ENCODE measurements around the gene DGKI. TPM values are rescaled to one million over a fixed set of nuclear protein-coding genes. Genes with fewer than 3 reads are reported as not detected.

The DGKI gene
- total RNA-seq, 3 donors from 2014 or later (not counting 1 experiment from before 2014, with no cell fraction given), result 0.53 TPM; not detected in 2

DNA sequence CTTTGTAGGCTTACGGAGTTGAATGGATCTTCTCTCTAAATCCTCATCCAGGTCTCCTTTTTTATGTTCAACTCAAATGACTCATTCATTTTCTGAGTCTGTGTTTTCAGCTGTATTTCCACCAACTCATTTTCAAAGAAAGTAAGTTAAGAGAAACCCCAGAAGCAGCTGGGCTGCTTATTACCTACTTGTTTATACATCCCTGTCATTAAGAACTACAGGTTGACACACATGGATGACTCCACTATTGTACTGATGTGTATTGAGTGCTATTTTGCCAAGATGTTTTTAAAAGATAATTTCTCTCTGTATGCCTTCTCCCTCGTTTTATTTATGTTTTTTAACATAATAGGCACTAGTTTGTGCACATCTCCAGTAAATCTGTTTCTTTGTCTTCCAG, 41.9 kb downstream of the DGKI start:
- Histone ChIP-seq H3K4me3 (ENCODE audit: low read length) (no peak overlapping the region), H3K4me1 (ENCODE audit: control insufficient read depth, insufficient read depth, low read length) (no peaks in the 10 kb centered on the region), H3K36me3 (ENCODE audit: control insufficient read depth, insufficient read depth, low read length) (no peaks in the 10 kb centered on the region), H3K27ac (ENCODE audit: low read length) (no peak overlapping the region), H3K9me3 (ENCODE audit: control insufficient read depth, insufficient read depth, low read length) (no peaks in the 10 kb centered on the region), H3K27me3 (ENCODE audit: control insufficient read depth, insufficient read depth, low read length) (no peaks in the 10 kb centered on the region)
- intact Hi-C loops (cut with micrococcal nuclease), result no loop called here
- TF ChIP-seq, protein P1, sequence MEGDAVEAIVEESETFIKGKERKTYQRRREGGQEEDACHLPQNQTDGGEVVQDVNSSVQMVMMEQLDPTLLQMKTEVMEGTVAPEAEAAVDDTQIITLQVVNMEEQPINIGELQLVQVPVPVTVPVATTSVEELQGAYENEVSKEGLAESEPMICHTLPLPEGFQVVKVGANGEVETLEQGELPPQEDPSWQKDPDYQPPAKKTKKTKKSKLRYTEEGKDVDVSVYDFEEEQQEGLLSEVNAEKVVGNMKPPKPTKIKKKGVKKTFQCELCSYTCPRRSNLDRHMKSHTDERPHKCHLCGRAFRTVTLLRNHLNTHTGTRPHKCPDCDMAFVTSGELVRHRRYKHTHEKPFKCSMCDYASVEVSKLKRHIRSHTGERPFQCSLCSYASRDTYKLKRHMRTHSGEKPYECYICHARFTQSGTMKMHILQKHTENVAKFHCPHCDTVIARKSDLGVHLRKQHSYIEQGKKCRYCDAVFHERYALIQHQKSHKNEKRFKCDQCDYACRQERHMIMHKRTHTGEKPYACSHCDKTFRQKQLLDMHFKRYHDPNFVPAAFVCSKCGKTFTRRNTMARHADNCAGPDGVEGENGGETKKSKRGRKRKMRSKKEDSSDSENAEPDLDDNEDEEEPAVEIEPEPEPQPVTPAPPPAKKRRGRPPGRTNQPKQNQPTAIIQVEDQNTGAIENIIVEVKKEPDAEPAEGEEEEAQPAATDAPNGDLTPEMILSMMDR (IDR thresholded peaks at IDR 0.05), result no peak
- no peak for ATAC-seq
- Mint-ChIP-seq H3K4me3 (no peak overlapping the region), H3K36me3 (no peaks in the 10 kb centered on the region), H3K27me3 (ENCODE audit: low read depth in 2 of 2) (peaks cover 0 to 10% of the 10 kb centered on the region in 2 donors), H3K9me3 (peaks cover 0 to 2% of the 10 kb centered on the region in 2 donors), H3K27ac (no peak overlapping the region), H3K4me1 (no peaks in the 10 kb centered on the region)
- WGBS (ENCODE audit: insufficient coverage), result 63% methylated on average over 2 of the region's 2 CpGs
- DNase-seq, result no peak

DNA sequence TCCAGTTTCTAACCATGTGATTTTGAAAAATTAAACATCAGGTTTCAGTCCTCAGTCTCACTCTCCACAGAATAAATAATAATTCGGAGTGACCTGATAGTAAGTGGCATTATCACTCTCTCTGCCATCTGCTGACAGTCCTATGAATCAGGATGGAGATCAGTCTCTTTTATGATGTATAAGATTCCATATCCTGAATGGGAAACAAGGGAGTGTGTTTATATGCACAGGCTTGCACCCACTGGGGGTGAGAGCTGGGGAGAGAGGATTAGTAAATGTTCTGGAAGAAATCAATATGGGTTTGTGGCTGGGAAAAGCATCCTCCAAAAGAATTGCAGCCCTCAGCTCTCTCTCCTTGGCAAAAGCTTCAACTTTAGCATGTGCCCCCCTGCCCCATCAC, 45.3 kb downstream of the DGKI start:
- no peak overlapping the region for H3K27ac Mint-ChIP-seq
- no peak overlapping the region for H3K4me3 Mint-ChIP-seq
- no peaks in the 10 kb centered on the region for H3K36me3 Mint-ChIP-seq
- no CpG with 5 or more reads among the region's 1 CpG for whole genome bisulfite sequencing (ENCODE audit: insufficient coverage)
- H3K27me3 Mint-ChIP-seq (ENCODE audit: low read depth in 2 of 2), result peaks cover 0 to 7% of the 10 kb centered on the region in 2 donors
- H3K27me3 ChIP-seq (ENCODE audit: control insufficient read depth, insufficient read depth, low read length), result no peaks in the 10 kb centered on the region
- no peak overlapping the region for H3K27ac ChIP-seq (ENCODE audit: low read length)
- H3K9me3 ChIP-seq (ENCODE audit: control insufficient read depth, insufficient read depth, low read length), result no peaks in the 10 kb centered on the region
- TF ChIP-seq, protein P1 (IDR thresholded peaks at IDR 0.05), result no peak
- H3K36me3 ChIP-seq (ENCODE audit: control insufficient read depth, insufficient read depth, low read length), result no peaks in the 10 kb centered on the region
- peaks cover 0 to 2% of the 10 kb centered on the region in 2 donors for H3K9me3 Mint-ChIP-seq
- H3K4me1 ChIP-seq (ENCODE audit: control insufficient read depth, insufficient read depth, low read length), result no peaks in the 10 kb centered on the region
- no peak overlapping the region for H3K4me3 ChIP-seq (ENCODE audit: low read length)
- H3K4me1 Mint-ChIP-seq, result no peaks in the 10 kb centered on the region
- intact Hi-C loops (cut with micrococcal nuclease), result no loop called here
- ATAC-seq, result no peak
- DNase-seq, result no peak

DNA sequence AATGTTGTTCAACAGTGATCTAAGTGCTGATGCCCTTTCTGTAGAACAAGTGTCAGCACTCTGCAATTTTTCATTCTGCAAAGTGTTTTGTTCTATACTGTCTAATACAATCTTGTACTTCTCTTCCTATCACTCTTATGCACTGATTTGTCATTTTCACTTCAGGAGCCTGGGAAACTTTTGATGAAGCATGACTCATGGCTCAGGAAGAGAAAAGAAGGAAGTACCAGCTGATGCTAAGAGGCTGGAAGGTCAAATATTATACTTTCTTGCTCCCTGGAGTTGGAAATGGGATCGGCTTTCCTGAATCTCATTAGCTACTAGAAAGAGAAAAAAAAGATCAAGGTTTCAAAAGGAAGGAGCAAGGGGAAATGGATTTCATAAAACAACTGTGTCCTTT, 45.8 kb downstream of the DGKI start:
- TF ChIP-seq, protein P1 (IDR thresholded peaks at IDR 0.05), result no peak
- intact Hi-C loops (cut with micrococcal nuclease), result no loop called here
- WGBS (ENCODE audit: insufficient coverage), result no CpG with 5 or more reads among the region's 1 CpG
- H3K27me3 ChIP-seq (ENCODE audit: control insufficient read depth, insufficient read depth, low read length), result no peaks in the 10 kb centered on the region
- no peak overlapping the region for H3K27ac Mint-ChIP-seq
- no peak overlapping the region for H3K27ac ChIP-seq (ENCODE audit: low read length)
- no peaks in the 10 kb centered on the region for H3K36me3 ChIP-seq (ENCODE audit: control insufficient read depth, insufficient read depth, low read length)
- H3K9me3 Mint-ChIP-seq, result peaks cover 0 to under 1% of the 10 kb centered on the region in 2 donors
- ATAC-seq, result no peak
- DNase-seq, result no peak
- H3K4me3 Mint-ChIP-seq, result no peak overlapping the region
- no peaks in the 10 kb centered on the region for H3K4me1 ChIP-seq (ENCODE audit: control insufficient read depth, insufficient read depth, low read length)
- peaks cover 0 to 5% of the 10 kb centered on the region in 2 donors for H3K27me3 Mint-ChIP-seq (ENCODE audit: low read depth in 2 of 2)
- H3K4me3 ChIP-seq (ENCODE audit: low read length), result no peak overlapping the region
- no peaks in the 10 kb centered on the region for H3K4me1 Mint-ChIP-seq
- no peaks in the 10 kb centered on the region for H3K36me3 Mint-ChIP-seq
- H3K9me3 ChIP-seq (ENCODE audit: control insufficient read depth, insufficient read depth, low read length), result no peaks in the 10 kb centered on the region

DNA sequence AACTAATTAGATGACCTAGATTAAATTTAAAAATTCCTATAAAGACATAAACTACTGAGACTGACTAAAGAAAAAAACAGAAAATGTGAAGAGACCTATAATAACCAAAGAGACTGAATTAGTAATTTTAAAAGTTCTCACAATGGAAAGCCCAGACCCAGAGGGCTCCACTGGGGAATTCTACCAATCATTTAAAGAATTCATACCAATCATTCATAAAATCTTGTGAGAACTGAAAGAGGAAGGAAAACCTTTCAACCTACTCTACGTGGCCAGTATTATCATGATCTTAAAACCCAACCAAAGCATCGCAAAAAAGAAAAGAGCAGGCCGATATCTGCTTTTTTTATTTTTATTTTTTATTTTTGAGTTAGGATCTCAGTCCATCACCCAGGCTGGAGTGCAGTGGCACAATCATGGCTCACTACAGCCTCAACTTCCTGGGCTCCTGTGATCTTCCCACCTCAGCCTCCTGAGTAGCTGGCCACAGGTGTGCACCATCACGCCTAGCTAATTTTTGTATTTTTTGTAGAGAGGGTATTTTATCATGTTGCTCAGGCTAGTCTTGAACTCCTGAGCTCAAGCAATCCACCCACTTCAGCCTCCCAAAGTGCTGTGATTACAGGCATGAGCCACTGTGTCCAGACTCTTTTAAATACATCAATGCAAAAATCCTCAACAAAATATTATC, 48.6 kb downstream of the DGKI start:
- no peak overlapping the region for H3K27ac ChIP-seq (ENCODE audit: low read length)
- ATAC-seq (no peak), DNase-seq (no peak)
- H3K9me3 Mint-ChIP-seq, result peaks cover 0 to 5% of the 10 kb centered on the region in 2 donors
- no peaks in the 10 kb centered on the region for H3K4me1 ChIP-seq (ENCODE audit: control insufficient read depth, insufficient read depth, low read length)
- H3K27me3 Mint-ChIP-seq (ENCODE audit: low read depth in 2 of 2), result peaks cover 9 to 10% of the 10 kb centered on the region in 2 donors
- no peaks in the 10 kb centered on the region for H3K9me3 ChIP-seq (ENCODE audit: control insufficient read depth, insufficient read depth, low read length)
- no peak overlapping the region for H3K27ac Mint-ChIP-seq
- WGBS (ENCODE audit: insufficient coverage), result no CpG with 5 or more reads among the region's 4 CpGs
- H3K27me3 ChIP-seq (ENCODE audit: control insufficient read depth, insufficient read depth, low read length), result no peaks in the 10 kb centered on the region
- H3K4me3 ChIP-seq (ENCODE audit: low read length), result no peak overlapping the region
- no peak overlapping the region for H3K4me3 Mint-ChIP-seq
- no peaks in the 10 kb centered on the region for H3K36me3 Mint-ChIP-seq
- H3K36me3 ChIP-seq (ENCODE audit: control insufficient read depth, insufficient read depth, low read length), result no peaks in the 10 kb centered on the region
- TF ChIP-seq, protein P1 (IDR thresholded peaks at IDR 0.05), result no peak
- H3K4me1 Mint-ChIP-seq, result no peaks in the 10 kb centered on the region
- intact Hi-C loops (cut with micrococcal nuclease), result no loop called here

Measured in natural killer cell (primary cell).